Measurements from ENCODE around the gene SAMD13.
A peak's percentile ranks its signal among the peaks of the same experiment; 100 is the strongest.
"Not testable (repeated sequence)": the region's sequence is repeated elsewhere in the genome, so short reads cannot be mapped to it uniquely, and the experiment has no call there.

Gene SAMD13

DNA sequence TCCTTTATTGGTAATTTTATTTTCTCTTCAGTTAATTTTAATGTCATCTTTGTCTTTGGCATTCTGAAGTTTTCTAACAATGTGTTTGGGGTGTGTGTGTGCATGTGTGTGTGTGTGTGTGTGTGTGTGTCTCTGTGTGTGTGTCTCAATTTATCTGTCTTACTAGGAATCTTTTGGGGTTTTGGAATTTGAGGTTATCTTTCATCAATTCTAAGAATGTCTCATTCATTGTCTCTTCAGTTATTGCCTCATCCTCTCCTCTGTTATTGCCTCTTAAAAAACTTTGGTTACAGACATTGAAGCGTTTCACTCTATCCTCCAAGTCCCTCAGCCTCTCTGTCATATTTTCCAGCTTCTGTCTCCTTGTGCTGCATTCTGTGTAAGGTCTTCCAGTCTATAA is 18.1 kb upstream of the SAMD13 start:
- no peak overlapping the region for H3K4me3 ChIP-seq (ENCODE audit: low read depth, low read length)
- no peak overlapping the region for H2AFZ ChIP-seq (ENCODE audit: low read length, unreplicated experiment)
- H3K36me3 ChIP-seq (ENCODE audit: insufficient read depth, low read length): no peaks in the 10 kb centered on the region
- no peaks in the 10 kb centered on the region for H3K4me1 ChIP-seq (ENCODE audit: control insufficient read depth, insufficient read depth, low read length, unreplicated experiment)
- H3K27me3 ChIP-seq (ENCODE audit: insufficient read depth, low read length): no peaks in the 10 kb centered on the region
- H3K27ac ChIP-seq (ENCODE audit: low read depth, low read length): no peak overlapping the region
- no peaks in the 10 kb centered on the region for H3K79me2 ChIP-seq (ENCODE audit: control insufficient read depth, insufficient read depth, low read length, unreplicated experiment)

GRCh38 chr1:84286071-84286470 is 15.4 kb upstream of the SAMD13 start:
- Histone ChIP-seq H3K79me2 (ENCODE audit: control insufficient read depth, insufficient read depth, low read length, unreplicated experiment) (no peaks in the 10 kb centered on the region), H3K4me3 (ENCODE audit: low read depth, low read length) (no peak overlapping the region)

DNA sequence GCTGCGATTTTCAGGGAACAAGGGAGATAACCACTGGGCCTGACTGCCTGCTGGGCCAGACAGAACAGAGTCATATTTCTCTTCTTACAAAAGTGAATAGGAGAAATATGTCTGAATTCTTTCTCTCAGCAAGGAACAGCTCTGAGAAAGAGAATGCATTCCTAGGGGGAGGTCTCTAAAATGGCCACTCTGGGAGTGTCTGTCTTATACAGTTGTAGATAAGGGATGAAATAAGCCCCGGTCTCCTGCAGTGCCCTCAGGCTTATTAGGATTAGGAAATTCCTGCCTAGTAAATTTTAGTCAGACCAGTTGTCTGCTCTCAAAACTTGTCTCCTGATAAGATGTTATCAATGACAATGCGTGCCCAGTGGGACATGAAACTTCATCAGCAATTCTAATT is 14.1 kb upstream of the SAMD13 start:
- not testable (repeated sequence) for H2AFZ ChIP-seq (ENCODE audit: low read length, unreplicated experiment); H3K4me1 ChIP-seq (ENCODE audit: control insufficient read depth, insufficient read depth, low read length, unreplicated experiment); H3K79me2 ChIP-seq (ENCODE audit: control insufficient read depth, insufficient read depth, low read length, unreplicated experiment); H3K27me3 ChIP-seq (ENCODE audit: insufficient read depth, low read length); H3K27ac ChIP-seq (ENCODE audit: low read depth, low read length); H3K36me3 ChIP-seq (ENCODE audit: insufficient read depth, low read length); H3K4me3 ChIP-seq (ENCODE audit: low read depth, low read length)

More at GRCh38 chr1:84286071-84286470, 15.4 kb upstream of the SAMD13 start:
- Histone ChIP-seq H3K36me3 (ENCODE audit: insufficient read depth, low read length) (no peaks in the 10 kb centered on the region), H3K27ac (ENCODE audit: low read depth, low read length) (no peak overlapping the region), H3K4me1 (ENCODE audit: control insufficient read depth, insufficient read depth, low read length, unreplicated experiment) (no peaks in the 10 kb centered on the region), H2AFZ (ENCODE audit: low read length, unreplicated experiment) (no peak overlapping the region), H3K27me3 (ENCODE audit: insufficient read depth, low read length) (no peaks in the 10 kb centered on the region)

GRCh38 chr1:84289169-84289785 is 12.2 kb upstream of the SAMD13 start:
- Histone ChIP-seq H3K27ac (ENCODE audit: low read depth, low read length) (no peak overlapping the region), H3K4me3 (ENCODE audit: low read depth, low read length) (no peak overlapping the region), H3K27me3 (ENCODE audit: insufficient read depth, low read length) (no peaks in the 10 kb centered on the region), H3K79me2 (ENCODE audit: control insufficient read depth, insufficient read depth, low read length, unreplicated experiment) (no peaks in the 10 kb centered on the region), H3K36me3 (ENCODE audit: insufficient read depth, low read length) (no peaks in the 10 kb centered on the region), H2AFZ (ENCODE audit: low read length, unreplicated experiment) (no peak overlapping the region), H3K4me1 (ENCODE audit: control insufficient read depth, insufficient read depth, low read length, unreplicated experiment) (no peaks in the 10 kb centered on the region)

GRCh38 chr1:84291882-84292655 is 9.4 kb upstream of the SAMD13 start:
- H3K79me2 ChIP-seq (ENCODE audit: control insufficient read depth, insufficient read depth, low read length, unreplicated experiment): no peaks in the 10 kb centered on the region
- H3K27ac ChIP-seq (ENCODE audit: low read depth, low read length): no peak overlapping the region
- no peaks in the 10 kb centered on the region for H3K27me3 ChIP-seq (ENCODE audit: insufficient read depth, low read length)
- H3K4me1 ChIP-seq (ENCODE audit: control insufficient read depth, insufficient read depth, low read length, unreplicated experiment): no peaks in the 10 kb centered on the region
- H3K36me3 ChIP-seq (ENCODE audit: insufficient read depth, low read length): no peaks in the 10 kb centered on the region
- no peak overlapping the region for H2AFZ ChIP-seq (ENCODE audit: low read length, unreplicated experiment)
- no peak overlapping the region for H3K4me3 ChIP-seq (ENCODE audit: low read depth, low read length)

DNA sequence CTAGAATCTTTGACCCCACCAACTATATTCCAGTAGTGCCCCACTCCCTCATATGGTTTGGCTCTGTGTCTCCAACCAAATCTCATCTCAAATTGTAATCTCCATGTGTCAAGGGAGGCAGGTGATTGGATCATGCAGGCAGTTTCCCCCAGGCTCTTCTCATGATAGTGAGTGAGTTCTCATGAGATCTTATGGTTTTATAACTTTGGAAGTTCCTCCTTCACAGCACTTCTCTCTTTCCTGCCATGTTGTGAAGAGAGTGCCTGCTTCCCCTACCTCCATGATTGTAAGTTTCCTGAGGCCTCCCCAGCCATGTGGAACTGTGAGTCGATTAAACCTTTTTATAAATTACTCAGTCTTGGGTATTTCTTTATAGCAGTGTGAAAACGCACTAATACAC is 7.7 kb upstream of the SAMD13 start:
- Histone ChIP-seq H3K27ac (ENCODE audit: low read depth, low read length) (no peak overlapping the region), H3K79me2 (ENCODE audit: control insufficient read depth, insufficient read depth, low read length, unreplicated experiment) (no peaks in the 10 kb centered on the region), H3K27me3 (ENCODE audit: insufficient read depth, low read length) (no peaks in the 10 kb centered on the region), H3K4me3 (ENCODE audit: low read depth, low read length) (no peak overlapping the region), H3K36me3 (ENCODE audit: insufficient read depth, low read length) (no peaks in the 10 kb centered on the region), H3K4me1 (ENCODE audit: control insufficient read depth, insufficient read depth, low read length, unreplicated experiment) (no peaks in the 10 kb centered on the region), H2AFZ (ENCODE audit: low read length, unreplicated experiment) (no peak overlapping the region)

- Histone ChIP-seq H3K27ac (ENCODE audit: low read depth, low read length) (no peak overlapping the region), H2AFZ (ENCODE audit: low read length, unreplicated experiment) (no peak overlapping the region), H3K79me2 (ENCODE audit: control insufficient read depth, insufficient read depth, low read length, unreplicated experiment) (no peaks in the 10 kb centered on the region), H3K27me3 (ENCODE audit: insufficient read depth, low read length) (no peaks in the 10 kb centered on the region), H3K4me3 (ENCODE audit: low read depth, low read length) (no peak overlapping the region), H3K36me3 (ENCODE audit: insufficient read depth, low read length) (no peaks in the 10 kb centered on the region), H3K4me1 (ENCODE audit: control insufficient read depth, insufficient read depth, low read length, unreplicated experiment) (peaks cover 6% of the 10 kb centered on the region)
These were observed 6.8 kb upstream of the SAMD13 start for GRCh38 chr1:84294751-84295150.

GRCh38 chr1:84297546-84298244 is 3.8 kb upstream of the SAMD13 start:
- Histone ChIP-seq H3K36me3 (ENCODE audit: insufficient read depth, low read length) (no peaks in the 10 kb centered on the region), H3K79me2 (ENCODE audit: control insufficient read depth, insufficient read depth, low read length, unreplicated experiment) (no peaks in the 10 kb centered on the region), H3K4me1 (ENCODE audit: control insufficient read depth, insufficient read depth, low read length, unreplicated experiment) (peaks cover 34% of the 10 kb centered on the region), H3K27ac (ENCODE audit: low read depth, low read length) (no peak overlapping the region), H2AFZ (ENCODE audit: low read length, unreplicated experiment) (peak overlapping the region; percentile 67), H3K4me3 (ENCODE audit: low read depth, low read length) (peak overlapping the region; percentile 94), H3K27me3 (ENCODE audit: insufficient read depth, low read length) (no peaks in the 10 kb centered on the region)

- Histone ChIP-seq H3K36me3 (ENCODE audit: insufficient read depth, low read length) (no peaks in the 10 kb centered on the region), H3K4me3 (ENCODE audit: low read depth, low read length) (peak overlapping the region; percentile 94), H2AFZ (ENCODE audit: low read length, unreplicated experiment) (peak overlapping the region; percentile 67), H3K79me2 (ENCODE audit: control insufficient read depth, insufficient read depth, low read length, unreplicated experiment) (no peaks in the 10 kb centered on the region), H3K4me1 (ENCODE audit: control insufficient read depth, insufficient read depth, low read length, unreplicated experiment) (peaks cover 38% of the 10 kb centered on the region), H3K27me3 (ENCODE audit: insufficient read depth, low read length) (no peaks in the 10 kb centered on the region), H3K27ac (ENCODE audit: low read depth, low read length) (peak overlapping the region; percentile 50; the same call in 1 of the 2 replicates)
These were observed 3.2 kb upstream of the SAMD13 start for GRCh38 chr1:84298328-84298683.

DNA sequence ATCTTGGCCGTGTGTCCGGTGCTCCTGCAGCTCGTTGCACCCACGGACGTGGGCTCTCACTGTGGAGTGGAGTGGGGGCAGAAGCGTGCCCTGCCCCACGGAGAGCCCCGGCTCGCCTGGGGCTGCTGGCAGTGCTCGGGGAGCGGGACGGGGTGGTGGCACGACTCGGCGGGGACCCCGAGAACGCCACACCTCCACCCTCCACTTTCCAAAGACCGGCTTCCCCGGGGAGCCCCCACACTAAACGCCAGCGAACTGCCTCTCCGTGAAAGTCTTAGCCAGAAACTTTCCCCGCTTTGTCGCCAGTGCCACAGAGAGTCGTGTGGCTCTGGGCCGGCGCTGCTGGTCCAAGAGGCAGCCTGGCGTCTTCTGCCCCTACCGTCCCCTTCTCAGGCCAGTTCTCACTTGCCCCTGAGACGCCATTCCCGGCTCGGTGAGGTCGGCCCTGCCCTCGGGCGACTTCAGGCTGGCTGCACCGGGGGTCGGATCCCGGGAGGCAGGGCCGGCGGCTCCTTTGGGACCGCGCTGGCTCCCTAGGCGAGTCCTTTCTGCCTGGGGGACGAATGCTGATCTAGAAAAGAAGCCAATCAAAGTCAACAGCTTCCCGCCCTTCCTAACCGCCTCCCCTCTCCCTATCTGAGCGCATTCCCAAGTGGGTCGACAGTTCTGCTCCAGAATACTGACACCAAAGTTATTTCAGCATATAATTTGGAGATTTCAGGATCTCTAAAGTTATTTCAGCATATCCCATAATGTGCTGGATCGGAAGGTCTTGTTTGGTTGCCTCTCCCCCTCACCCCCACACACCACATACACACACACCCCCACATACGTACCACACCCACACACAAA is 2.6 kb upstream of the SAMD13 start:
- H3K27me3 ChIP-seq (ENCODE audit: insufficient read depth, low read length): no peaks in the 10 kb centered on the region
- no peaks in the 10 kb centered on the region for H3K36me3 ChIP-seq (ENCODE audit: insufficient read depth, low read length)
- peak overlapping the region; percentile 94 for H3K4me3 ChIP-seq (ENCODE audit: low read depth, low read length)
- H3K79me2 ChIP-seq (ENCODE audit: control insufficient read depth, insufficient read depth, low read length, unreplicated experiment): no peaks in the 10 kb centered on the region
- peaks cover 40% of the 10 kb centered on the region for H3K4me1 ChIP-seq (ENCODE audit: control insufficient read depth, insufficient read depth, low read length, unreplicated experiment)
- peak overlapping the region; percentile 50; the same call in 1 of the 2 replicates for H3K27ac ChIP-seq (ENCODE audit: low read depth, low read length)
- peak overlapping the region; percentile 58 for H2AFZ ChIP-seq (ENCODE audit: low read length, unreplicated experiment)

Measured in ACC112 (cell line).